HG03521 (cell line): ENCODE measurements around the gene TAF6L.
"Not testable (repeated sequence)": the region's sequence is repeated elsewhere in the genome, so short reads cannot be mapped to it uniquely, and the experiment has no call there.

Source experiments
- ATAC-seq: cut with Tn5 transposase; IDR thresholded peaks from one replicate; pipeline ENCODE4 v1.9.1; 2021; ENCODE audit warnings: mild to moderate bottlenecking, moderate library complexity; ENCODE audit not compliant: unreplicated experiment

The TAF6L gene

GRCh38 chr11:62757846-62758788, 13.1 kb upstream of the TAF6L start:
- no peak for ATAC-seq

GRCh38 chr11:62760867-62761227, 10.3 kb upstream of the TAF6L start:
- not testable (repeated sequence) for ATAC-seq

- ATAC-seq, result peak; percentile 1
Measured at GRCh38 chr11:62770778-62771143, 435 bp upstream of the TAF6L start.

GRCh38 chr11:62774407-62774806, 3.2 kb downstream of the TAF6L start:
- no peak for ATAC-seq

- ATAC-seq, result no peak
Measured at GRCh38 chr11:62775646-62776045, 4.5 kb downstream of the TAF6L start.

- ATAC-seq, result no peak
Measured at GRCh38 chr11:62777389-62777788, 6.2 kb downstream of the TAF6L start.

GRCh38 chr11:62778441-62778840, 7.2 kb downstream of the TAF6L start:
- no peak for ATAC-seq

GRCh38 chr11:62782753-62783152, 11.6 kb downstream of the TAF6L start:
- ATAC-seq, result no peak

GRCh38 chr11:62786318-62787004, 15.3 kb downstream of the TAF6L start:
- ATAC-seq, result peak; percentile 51

- peak; percentile 66 for ATAC-seq
Measured at GRCh38 chr11:62787005-62787759, 16.0 kb downstream of the TAF6L start, which contains the start of gene TMEM179B. Gene TMEM179B, plus strand, starts transcription at chr11:62787402. Its CDS starts 30 bp downstream, at chr11:62787432.

GRCh38 chr11:62788991-62789390, 17.8 kb downstream of the TAF6L start:
- no peak for ATAC-seq

- no peak for ATAC-seq
Measured at GRCh38 chr11:62789576-62789975, 18.4 kb downstream of the TAF6L start.

- peak; percentile 61 for ATAC-seq
Measured at GRCh38 chr11:62791501-62792201, 20.5 kb downstream of the TAF6L start, which contains the start of gene TMEM223. Gene TMEM223, minus strand, starts transcription at chr11:62792006. Its CDS starts 12 bp downstream, at chr11:62791994.

GRCh38 chr11:62792202-62792575, 21.0 kb downstream of the TAF6L start:
- ATAC-seq, result no peak

GRCh38 chr11:62794201-62794775, 23.1 kb downstream of the TAF6L start:
- ATAC-seq, result no peak

GRCh38 chr11:62796281-62796680, 25.1 kb downstream of the TAF6L start:
- no peak for ATAC-seq

- no peak for ATAC-seq
Measured at GRCh38 chr11:62799486-62799885, 28.3 kb downstream of the TAF6L start.

- no peak for ATAC-seq
Measured at GRCh38 chr11:62801071-62801470, 29.9 kb downstream of the TAF6L start.

- no peak for ATAC-seq
Measured at GRCh38 chr11:62804310-62805075, 33.3 kb downstream of the TAF6L start.
